Aorta (tissue), 5 donors: ENCODE data around the gene GALNT5. TPM values are rescaled to one million over a fixed set of nuclear protein-coding genes. Genes with fewer than 3 reads are reported as not detected.

Experiments
- ATAC-seq: fragments of 200-7000 bp; cut with Tn5 transposase; one replicate; pipeline ENCODE4 v1.9.1; 2022; ENCODE audit warnings: moderate library complexity; ENCODE audit not compliant: low FRiP score
- DNase-seq, 2 donors: peaks; one replicate each; pipeline ENCODE4 v3.0.0-alpha.2; 2020
- H3K27ac ChIP-seq, 2 donors: one replicate each; pipeline ENCODE4 v1.5.1; 2013; ENCODE audit warnings: low read length in 2 of 2, mild to moderate bottlenecking in 2 of 2, moderate library complexity in 2 of 2, control low read depth in 1 of 2, inconsistent platforms in 1 of 2, low read depth in 1 of 2
- H3K27me3 ChIP-seq, 2 donors: one replicate each; pipeline ENCODE4 v1.6.1; 2013; ENCODE audit warnings: control low read depth in 1 of 2, low read length in 1 of 2, mild to moderate bottlenecking in 1 of 2, moderate library complexity in 1 of 2; ENCODE audit not compliant: insufficient read depth in 2 of 2, control insufficient read depth in 1 of 2
- H3K36me3 ChIP-seq, 2 donors: one replicate each; pipeline ENCODE4 v1.6.1; 2013; ENCODE audit warnings: control low read depth in 1 of 2, low read length in 1 of 2, mild to moderate bottlenecking in 1 of 2; ENCODE audit not compliant: insufficient read depth in 2 of 2, control insufficient read depth in 1 of 2
- H3K4me1 ChIP-seq, 2 donors: one replicate each; pipeline ENCODE4 v1.6.1; 2013; ENCODE audit warnings: low read length in 2 of 2, control low read depth in 1 of 2, mild to moderate bottlenecking in 1 of 2, moderate library complexity in 1 of 2; ENCODE audit not compliant: insufficient read depth in 2 of 2, control insufficient read depth in 1 of 2
- H3K4me3 ChIP-seq, 2 donors: one replicate each; pipeline ENCODE4 v1.5.1; 2013; ENCODE audit warnings: low read length in 2 of 2, control low read depth in 1 of 2, mild to moderate bottlenecking in 1 of 2
- H3K9me3 ChIP-seq: one replicate; pipeline ENCODE4 v1.6.1; 2013; ENCODE audit warnings: mild to moderate bottlenecking, low read length; ENCODE audit not compliant: control insufficient read depth
- WGBS, 2 donors: extraction: QIAGEN DNeasy Blood & Tissue Kit; methylation state at CpG; one replicate each; pipeline ENCODE4 v1.1.7; 2013; 5-methylcytosine and 5-hydroxymethylcytosine counted together
- intact Hi-C, 2 donors: fragments of 100-400 bp; cut with DNase I; formaldehyde crosslinking; loops; one replicate each; pipeline versions ENCODE4 v1.14.2 to v1.15.0; 2022
- polyA plus RNA-seq, 2 donors: library from polyadenylated mRNA; stranded (reverse); fragments of 200-250 nt; gene quantifications; one replicate each; pipeline ENCODE4 v1.2.3, GENCODE V29; 2013
- total RNA-seq, 2 donors: library from RNA; stranded (reverse); fragmentation: NEBNext Ultra II Directional; extraction: Animal tissue kit (Norgen Biotek cat#: 25700); gene quantifications; one replicate each; pipeline ENCODE4 v1.2.1, GENCODE V29; 2021
- donor health status: healthy with polysubstance abuse.
- donor health status: Bipolar disorder and iron deficiency.
- donor health status: DM: no; HTN: no; CAD: no.
- donor health status: DM: no; HTN: no; CAD: no.
- donor health status: DM: yes; HTN: yes; CAD: no.

The GALNT5 gene
- total and polyA plus RNA-seq, 4 donors = 0.88 to 4.5 (median 2.1) TPM

DNA sequence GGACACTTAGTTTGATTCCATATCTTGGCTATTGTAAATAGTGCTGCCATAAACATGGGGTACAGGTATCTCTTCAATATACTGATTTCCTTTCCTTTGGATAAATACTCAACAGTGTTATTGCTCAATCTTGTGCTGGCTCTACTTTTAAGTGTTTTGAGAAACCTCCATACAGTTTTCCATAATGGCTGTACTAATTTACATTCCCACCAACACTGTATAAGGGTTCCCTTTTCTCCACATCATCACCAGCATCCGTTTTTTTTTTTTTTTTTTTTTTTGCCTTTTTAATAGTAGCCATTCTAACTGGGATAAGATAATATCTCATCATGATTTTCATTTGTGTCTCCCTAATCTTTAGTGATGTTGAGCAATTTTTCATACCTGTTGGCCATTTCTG lies 29.9 kb upstream of the GALNT5 start:
- intact Hi-C loops = no loop called here
- WGBS, 2 donors = 67 to 78% methylated on average over 1 of the region's 1 CpG

DNA sequence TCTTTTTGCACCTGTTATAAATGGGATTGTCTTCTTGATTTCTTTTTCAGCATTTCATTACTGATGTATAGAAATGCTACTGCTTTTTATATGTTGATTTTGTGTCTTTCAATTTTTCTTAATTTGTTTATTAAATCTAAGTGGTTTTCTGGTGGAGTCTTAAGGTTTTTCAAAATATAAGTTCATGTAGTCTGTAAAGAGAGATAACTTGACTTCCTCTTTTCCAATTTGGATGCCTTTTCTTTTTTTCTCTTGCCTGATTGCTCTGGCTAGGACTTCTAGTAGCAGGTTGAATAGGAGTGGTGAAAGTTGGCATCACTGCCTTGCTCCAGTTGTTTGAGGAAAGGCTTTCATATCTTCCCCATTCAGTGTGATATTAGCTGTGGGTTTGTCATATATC lies 28.6 kb upstream of the GALNT5 start:
- no peaks in the 10 kb centered on the region for H3K9me3 ChIP-seq
- H3K4me1 ChIP-seq = no peaks in the 10 kb centered on the region
- H3K36me3 ChIP-seq = no peaks in the 10 kb centered on the region
- no peak overlapping the region for H3K27ac ChIP-seq
- intact Hi-C loops = no loop called here
- ATAC-seq (no peak), DNase-seq (no peak)
- no peak overlapping the region for H3K4me3 ChIP-seq
- no peaks in the 10 kb centered on the region for H3K27me3 ChIP-seq

More for the DNA sequence above, 29.9 kb upstream of the GALNT5 start:
- Histone ChIP-seq H3K27ac (no peak overlapping the region), H3K9me3 (no peaks in the 10 kb centered on the region), H3K4me3 (no peak overlapping the region), H3K4me1 (no peaks in the 10 kb centered on the region), H3K27me3 (no peaks in the 10 kb centered on the region), H3K36me3 (no peaks in the 10 kb centered on the region)
- ATAC-seq = no peak
- no peak for DNase-seq

DNA sequence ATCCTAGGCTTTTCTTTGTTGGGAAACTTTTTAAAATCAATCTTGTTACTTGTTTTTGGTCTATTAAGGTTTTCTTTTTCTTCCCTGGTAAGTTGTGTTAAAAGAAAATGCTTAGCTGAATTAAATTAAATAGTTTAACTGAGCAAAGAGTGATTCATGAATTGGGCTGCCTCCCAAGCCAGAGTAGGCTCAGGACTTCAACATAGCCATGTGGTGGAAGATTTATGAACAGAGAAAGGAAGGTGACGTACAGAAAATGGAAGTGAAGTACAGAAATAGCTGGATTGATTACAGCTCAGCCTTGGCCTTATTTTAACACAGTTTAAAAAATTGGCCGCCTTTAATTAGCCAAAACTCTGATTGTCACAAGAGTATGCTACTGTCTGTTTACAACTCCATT lies 27.9 kb upstream of the GALNT5 start:
- Histone ChIP-seq H3K9me3 (no peaks in the 10 kb centered on the region), H3K4me1 (no peaks in the 10 kb centered on the region), H3K36me3 (no peaks in the 10 kb centered on the region), H3K27me3 (no peaks in the 10 kb centered on the region), H3K4me3 (no peak overlapping the region), H3K27ac (no peak overlapping the region)
- intact Hi-C loops = no loop called here
- ATAC-seq (no peak), DNase-seq (peak in 1 of 2 donors; percentile 48)
- 21 to 36% methylated on average over 2 of the region's 2 CpGs for WGBS, 2 donors

DNA sequence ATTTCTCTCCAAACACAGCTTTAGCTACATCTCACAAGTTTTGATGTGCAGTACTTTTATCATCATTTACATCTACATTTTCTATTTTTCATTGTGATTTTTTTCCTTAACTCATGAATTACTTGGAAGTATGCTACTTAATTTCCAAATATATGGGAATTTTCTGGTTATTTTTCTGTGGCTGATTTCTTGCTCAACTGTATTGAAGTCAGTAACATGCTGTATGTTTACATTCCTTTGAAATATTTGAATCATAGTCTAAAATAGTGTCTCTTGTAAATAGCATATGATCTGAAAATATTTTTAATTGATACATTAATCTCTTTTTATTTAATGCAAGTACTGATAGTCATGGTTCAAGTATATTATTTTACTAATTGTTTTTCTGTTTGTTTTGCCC lies 26.0 kb upstream of the GALNT5 start:
- no peaks in the 10 kb centered on the region for H3K9me3 ChIP-seq
- no peak overlapping the region for H3K4me3 ChIP-seq
- H3K27me3 ChIP-seq = no peaks in the 10 kb centered on the region
- DNase-seq = no peak
- H3K36me3 ChIP-seq = no peaks in the 10 kb centered on the region
- intact Hi-C loops = no loop called here
- H3K27ac ChIP-seq = no peak overlapping the region
- no peak for ATAC-seq
- no peaks in the 10 kb centered on the region for H3K4me1 ChIP-seq

DNA sequence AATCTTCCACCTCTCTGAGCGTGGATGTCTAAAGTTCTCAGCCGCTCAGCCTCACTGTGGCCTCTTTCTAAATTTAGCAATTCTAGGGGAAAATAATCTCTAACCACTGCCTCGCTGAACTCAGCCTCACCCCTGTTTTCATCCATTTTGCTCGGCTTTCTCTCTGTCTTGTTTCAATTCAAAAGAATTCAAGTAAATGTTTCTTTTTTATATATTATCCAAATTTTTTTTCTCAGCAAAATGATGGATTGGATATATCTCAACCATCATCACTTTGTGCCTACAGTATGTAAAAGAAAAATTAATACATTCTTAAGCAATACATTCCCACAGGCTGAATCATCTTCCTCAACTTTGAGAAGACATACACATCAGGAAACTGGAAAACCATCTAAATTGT lies 24.0 kb upstream of the GALNT5 start:
- no peak for DNase-seq
- no peak for ATAC-seq
- 28 to 46% methylated on average over 4 of the region's 4 CpGs for WGBS, 2 donors

DNA sequence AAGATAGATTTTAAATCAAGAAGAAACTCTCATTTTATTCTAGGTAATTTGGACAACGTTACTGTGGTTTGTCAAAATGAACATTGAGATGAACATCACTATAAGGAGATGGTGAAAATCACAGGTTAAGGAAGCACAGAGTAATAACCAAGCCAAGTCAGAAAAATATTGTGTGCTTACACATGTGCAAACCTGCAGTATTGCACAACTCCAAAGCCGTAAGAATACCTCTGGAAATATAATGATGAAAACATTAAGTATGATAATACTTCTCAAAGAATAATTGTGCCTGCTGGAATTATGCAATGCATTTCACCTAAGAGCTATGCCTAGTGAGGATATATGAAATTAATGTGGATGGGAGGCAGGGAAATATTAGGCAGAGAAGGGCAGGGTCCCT lies 21.1 kb upstream of the GALNT5 start:
- ATAC-seq = no peak
- no peaks in the 10 kb centered on the region for H3K9me3 ChIP-seq
- DNase-seq = no peak
- no peak overlapping the region for H3K4me3 ChIP-seq
- H3K27me3 ChIP-seq = no peaks in the 10 kb centered on the region
- no peak overlapping the region for H3K27ac ChIP-seq
- 84 to 86% methylated on average over 2 of the region's 2 CpGs for WGBS, 2 donors
- H3K4me1 ChIP-seq = no peaks in the 10 kb centered on the region
- intact Hi-C loops = no loop called here
- H3K36me3 ChIP-seq = no peaks in the 10 kb centered on the region

More for the DNA sequence above, 24.0 kb upstream of the GALNT5 start:
- no peaks in the 10 kb centered on the region for H3K4me1 ChIP-seq
- no peaks in the 10 kb centered on the region for H3K9me3 ChIP-seq
- H3K27ac ChIP-seq = no peak overlapping the region
- H3K36me3 ChIP-seq = no peaks in the 10 kb centered on the region
- intact Hi-C loops = no loop called here
- H3K4me3 ChIP-seq = no peak overlapping the region
- no peaks in the 10 kb centered on the region for H3K27me3 ChIP-seq

DNA sequence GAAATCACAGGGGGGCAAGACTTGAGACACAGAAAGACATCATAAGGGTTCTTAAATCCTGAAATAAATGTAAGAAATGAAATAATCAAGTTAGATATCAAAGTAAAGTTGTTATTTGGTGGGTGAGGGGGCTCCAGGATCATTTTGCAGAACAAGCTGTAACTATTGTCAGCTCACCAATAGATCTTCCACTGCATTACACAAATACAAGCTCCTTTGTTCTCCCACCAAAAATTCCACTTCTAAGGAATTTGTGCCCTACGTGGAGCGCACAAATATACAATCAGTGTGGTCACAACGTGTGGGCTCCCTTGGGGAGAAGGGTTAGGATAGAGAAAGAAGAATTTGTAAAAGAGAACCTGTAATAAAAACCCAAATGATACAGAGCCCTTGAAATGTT lies 19.2 kb upstream of the GALNT5 start:
- Histone ChIP-seq H3K36me3 (no peaks in the 10 kb centered on the region), H3K27me3 (no peaks in the 10 kb centered on the region), H3K4me1 (no peaks in the 10 kb centered on the region), H3K27ac (no peak overlapping the region), H3K4me3 (no peak overlapping the region), H3K9me3 (no peaks in the 10 kb centered on the region)
- ATAC-seq (no peak), DNase-seq (no peak)
- 56 to 64% methylated on average over 3 of the region's 3 CpGs for WGBS, 2 donors
- intact Hi-C loops = no loop called here

DNA sequence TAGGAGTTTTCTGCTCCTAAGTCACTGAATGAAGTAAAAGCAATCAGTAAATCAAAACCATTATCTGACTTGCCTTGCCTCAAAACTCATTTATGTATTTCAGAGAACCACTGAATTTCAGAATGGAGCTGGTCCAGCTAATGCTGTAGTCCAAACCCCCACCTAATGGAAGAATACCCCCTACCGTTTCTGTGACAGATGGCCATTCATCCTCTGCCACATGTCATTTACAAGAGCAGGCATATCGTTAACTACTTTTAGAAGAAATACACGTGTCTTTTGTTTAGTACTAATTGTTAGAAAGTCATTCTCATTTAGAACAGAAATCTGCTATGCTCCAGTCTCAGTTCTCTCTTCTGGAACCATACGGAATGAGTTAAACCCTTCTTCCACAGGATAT lies 12.8 kb upstream of the GALNT5 start:
- no peaks in the 10 kb centered on the region for H3K4me1 ChIP-seq
- H3K9me3 ChIP-seq = no peaks in the 10 kb centered on the region
- ATAC-seq = no peak
- no peak overlapping the region for H3K4me3 ChIP-seq
- 66 to 71% methylated on average over 4 of the region's 4 CpGs for WGBS, 2 donors
- no peak for DNase-seq
- intact Hi-C loops = no loop called here
- H3K27ac ChIP-seq = no peak overlapping the region
- no peaks in the 10 kb centered on the region for H3K27me3 ChIP-seq
- H3K36me3 ChIP-seq = no peaks in the 10 kb centered on the region

DNA sequence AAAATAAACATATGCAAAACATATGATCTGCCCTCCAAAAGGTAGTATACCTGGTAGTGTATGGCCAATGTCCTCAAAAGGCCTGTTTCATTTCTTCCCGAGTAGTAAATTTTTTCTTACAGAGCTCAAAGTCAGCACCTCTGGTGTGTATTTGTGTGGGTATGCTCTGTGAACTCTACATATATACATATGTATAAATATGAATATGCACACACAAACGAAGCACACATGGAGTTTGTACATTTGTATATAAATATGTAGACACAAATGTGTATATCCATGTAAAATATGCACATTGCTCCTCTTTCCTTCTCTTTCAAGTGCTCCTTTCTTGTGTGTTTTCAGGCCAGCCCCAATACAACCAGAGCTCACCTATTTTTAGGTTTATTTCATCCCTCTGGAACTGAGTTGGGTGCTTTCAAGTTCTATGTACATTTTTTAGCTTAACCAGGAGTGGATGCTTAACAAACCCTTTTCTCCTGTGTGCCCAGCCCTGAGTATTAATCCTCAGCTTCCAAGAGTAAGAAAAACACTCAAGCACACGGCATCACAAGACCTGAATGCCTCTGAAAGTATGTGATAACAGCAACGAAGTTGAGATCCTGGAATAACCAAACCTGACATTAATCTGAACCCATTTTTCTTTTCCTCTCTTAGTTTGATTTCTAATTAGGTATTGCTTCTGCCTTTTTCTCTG lies 12.2 kb upstream of the GALNT5 start:
- ATAC-seq (no peak), DNase-seq (no peak)
- intact Hi-C loops = no loop called here
- Histone ChIP-seq H3K4me3 (no peak overlapping the region), H3K27ac (no peak overlapping the region), H3K36me3 (no peaks in the 10 kb centered on the region), H3K4me1 (no peaks in the 10 kb centered on the region), H3K9me3 (no peaks in the 10 kb centered on the region), H3K27me3 (no peaks in the 10 kb centered on the region)
- WGBS, 2 donors = 55 to 58% methylated on average over 4 of the region's 4 CpGs
